GM06990 (cell line): ENCODE results near the gene GALNT13.

Experiments used
- DNase-seq: peaks from one replicate; pipeline ENCODE4 v3.0.0-alpha.2; 2011; ENCODE audit not compliant: insufficient read length; ENCODE audit errors: extremely low read depth
- H3K27me3 ChIP-seq: replicated peaks from 2 replicates; pipeline ENCODE4 v1.6.0; 2011; ENCODE audit warnings: low read length; ENCODE audit not compliant: control insufficient read depth, insufficient read depth
- H3K36me3 ChIP-seq: 2 replicates; pipeline ENCODE4 v1.5.1; 2011; ENCODE audit warnings: low read length; ENCODE audit not compliant: control insufficient read depth, insufficient read depth
- H3K4me3 ChIP-seq: replicated peaks from 2 replicates; pipeline ENCODE4 v1.5.1; 2011; ENCODE audit warnings: low read depth, mild to moderate bottlenecking, control low read depth, low read length
- TF ChIP-seq, protein P1 (sequence below): IDR thresholded peaks from 2 replicates; pipeline ENCODE4 v1.5.1; 2011; ENCODE audit warnings: low read length, control low read depth, mild to moderate bottlenecking, inconsistent platforms; ENCODE audit not compliant: insufficient read depth, poor library complexity, severe bottlenecking

Gene GALNT13

DNA sequence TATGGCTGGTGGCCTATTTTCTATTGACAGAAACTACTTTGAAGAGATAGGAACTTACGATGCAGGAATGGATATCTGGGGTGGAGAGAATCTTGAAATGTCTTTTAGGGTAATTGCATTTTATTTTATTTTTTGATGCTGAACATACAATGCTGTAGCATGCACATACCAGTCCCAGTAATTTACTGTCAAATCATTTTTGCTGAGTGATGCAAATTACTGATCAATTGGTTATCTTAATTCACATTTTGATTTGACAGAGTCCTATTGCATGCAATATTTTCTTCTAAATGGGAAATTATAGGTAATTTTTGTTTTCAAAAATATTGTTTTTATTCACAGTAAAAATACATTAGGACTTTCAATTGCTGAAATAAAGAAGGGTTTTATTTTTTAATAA is 387.3 kb downstream of the GALNT13 start:
- DNase-seq: no peak
- H3K4me3 ChIP-seq: no peak overlapping the region
- no peaks in the 10 kb centered on the region for H3K27me3 ChIP-seq
- no peaks in the 10 kb centered on the region for H3K36me3 ChIP-seq
- TF ChIP-seq, protein P1, sequence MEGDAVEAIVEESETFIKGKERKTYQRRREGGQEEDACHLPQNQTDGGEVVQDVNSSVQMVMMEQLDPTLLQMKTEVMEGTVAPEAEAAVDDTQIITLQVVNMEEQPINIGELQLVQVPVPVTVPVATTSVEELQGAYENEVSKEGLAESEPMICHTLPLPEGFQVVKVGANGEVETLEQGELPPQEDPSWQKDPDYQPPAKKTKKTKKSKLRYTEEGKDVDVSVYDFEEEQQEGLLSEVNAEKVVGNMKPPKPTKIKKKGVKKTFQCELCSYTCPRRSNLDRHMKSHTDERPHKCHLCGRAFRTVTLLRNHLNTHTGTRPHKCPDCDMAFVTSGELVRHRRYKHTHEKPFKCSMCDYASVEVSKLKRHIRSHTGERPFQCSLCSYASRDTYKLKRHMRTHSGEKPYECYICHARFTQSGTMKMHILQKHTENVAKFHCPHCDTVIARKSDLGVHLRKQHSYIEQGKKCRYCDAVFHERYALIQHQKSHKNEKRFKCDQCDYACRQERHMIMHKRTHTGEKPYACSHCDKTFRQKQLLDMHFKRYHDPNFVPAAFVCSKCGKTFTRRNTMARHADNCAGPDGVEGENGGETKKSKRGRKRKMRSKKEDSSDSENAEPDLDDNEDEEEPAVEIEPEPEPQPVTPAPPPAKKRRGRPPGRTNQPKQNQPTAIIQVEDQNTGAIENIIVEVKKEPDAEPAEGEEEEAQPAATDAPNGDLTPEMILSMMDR: no peak

DNA sequence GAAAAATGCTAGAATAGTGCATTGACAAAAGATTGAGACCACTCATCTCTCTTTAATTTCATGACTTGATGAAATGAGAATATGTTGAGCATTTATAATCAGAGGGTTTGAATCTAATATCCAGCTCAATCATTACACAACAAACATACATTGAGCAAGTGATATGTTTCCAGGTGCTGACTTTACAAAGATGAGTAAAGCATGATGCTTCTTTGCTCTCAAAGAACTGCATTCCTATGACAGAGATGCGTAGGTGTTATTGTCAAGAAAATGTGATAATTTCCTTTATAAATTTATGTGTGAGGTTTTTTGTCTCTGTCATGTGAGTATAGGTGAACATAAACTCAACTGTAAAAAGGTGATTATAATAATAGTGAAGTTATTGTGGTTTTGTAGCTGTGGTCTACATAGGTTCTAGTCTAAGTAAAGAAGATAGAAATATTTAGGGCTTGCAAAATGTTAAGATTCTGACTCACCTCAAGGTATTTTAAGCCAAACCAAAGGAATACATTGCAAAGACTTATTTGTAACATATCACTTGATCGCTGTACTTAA is 389.8 kb downstream of the GALNT13 start:
- Histone ChIP-seq H3K36me3 (no peaks in the 10 kb centered on the region), H3K27me3 (no peaks in the 10 kb centered on the region), H3K4me3 (no peak overlapping the region)
- DNase-seq: no peak
- TF ChIP-seq, protein P1: no peak

DNA sequence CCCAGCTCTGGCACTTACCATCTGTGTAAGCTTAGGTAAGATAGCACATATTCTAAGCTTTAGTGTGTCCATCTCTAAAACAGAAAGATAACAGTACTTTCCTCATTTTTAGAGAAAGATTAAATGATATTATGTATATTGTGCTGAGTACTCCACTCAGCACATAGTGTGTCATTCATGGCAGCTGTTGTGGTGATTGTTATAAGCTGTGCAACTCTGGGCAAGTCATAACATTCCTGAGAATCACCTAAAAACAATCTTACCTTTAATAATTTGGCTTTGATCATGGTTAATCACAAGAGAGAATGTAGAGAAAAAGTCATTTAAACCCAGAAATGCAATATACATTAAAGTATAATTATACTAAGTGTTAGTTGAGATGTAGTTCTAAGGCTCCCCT is 391.5 kb downstream of the GALNT13 start:
- TF ChIP-seq, protein P1: no peak

DNA sequence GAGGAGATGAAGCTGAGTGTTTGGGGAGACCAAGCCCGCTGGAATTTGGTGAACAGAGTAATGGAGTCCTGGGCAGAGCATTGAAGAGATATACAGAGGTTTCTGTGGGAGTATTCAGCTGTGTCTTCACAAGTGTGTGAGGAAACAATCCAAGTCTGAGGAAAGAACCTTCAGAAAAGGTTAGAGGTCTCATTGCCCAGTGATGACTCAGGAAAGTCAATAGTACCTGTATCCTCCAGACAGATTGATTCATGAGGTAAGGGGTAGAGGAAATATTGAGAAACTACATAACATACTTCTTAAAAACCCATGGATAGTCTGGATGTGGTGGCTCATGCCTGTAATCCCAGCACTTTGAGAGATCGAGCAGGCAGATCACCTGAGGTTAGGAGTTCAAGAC is 392.3 kb downstream of the GALNT13 start:
- no peak overlapping the region for H3K4me3 ChIP-seq
- no peaks in the 10 kb centered on the region for H3K27me3 ChIP-seq
- H3K36me3 ChIP-seq: no peaks in the 10 kb centered on the region
- TF ChIP-seq, protein P1: no peak
- DNase-seq: no peak

More for the DNA sequence above, 391.5 kb downstream of the GALNT13 start:
- no peaks in the 10 kb centered on the region for H3K27me3 ChIP-seq
- H3K36me3 ChIP-seq: no peaks in the 10 kb centered on the region
- DNase-seq: no peak
- no peak overlapping the region for H3K4me3 ChIP-seq

DNA sequence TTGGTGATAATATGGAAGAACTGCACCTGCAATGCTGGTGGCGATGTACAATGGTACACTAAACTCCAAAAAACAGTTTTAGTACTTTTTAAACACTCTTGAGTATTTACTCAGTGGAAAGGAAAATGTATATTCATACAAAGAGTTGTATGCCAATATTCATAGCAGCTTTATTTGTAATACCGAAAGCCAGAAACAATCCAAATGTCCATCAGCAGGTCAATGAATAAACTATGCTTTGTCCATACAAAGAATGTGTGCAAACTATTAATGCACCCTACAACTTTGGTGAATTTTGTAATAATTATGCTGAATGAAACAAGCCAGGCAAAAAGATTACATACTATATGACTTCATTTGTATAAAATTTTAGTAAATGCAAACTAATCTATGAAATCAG is 396.3 kb downstream of the GALNT13 start:
- Histone ChIP-seq H3K36me3 (no peaks in the 10 kb centered on the region), H3K4me3 (no peak overlapping the region), H3K27me3 (no peaks in the 10 kb centered on the region)
- TF ChIP-seq, protein P1: no peak
- no peak for DNase-seq

DNA sequence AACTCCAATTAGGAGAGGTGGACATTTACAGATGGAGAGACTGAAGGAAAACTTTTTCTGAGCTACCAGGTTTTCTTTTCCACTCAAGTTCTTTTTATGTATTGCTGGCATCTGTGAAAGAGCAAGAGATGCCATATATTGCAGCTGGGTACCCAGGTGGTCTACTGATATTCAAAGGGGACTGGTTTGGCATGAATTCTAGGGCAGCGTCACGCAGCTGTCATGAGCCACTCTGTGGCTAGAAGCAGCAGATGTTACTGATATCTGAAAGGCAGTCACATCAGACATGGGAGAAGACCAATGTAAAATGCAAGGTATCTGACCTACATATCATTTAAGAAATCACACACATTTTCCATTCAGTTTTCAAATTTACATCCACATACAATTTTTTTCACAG is 408.8 kb downstream of the GALNT13 start:
- no peak for DNase-seq

More for the DNA sequence above, 408.8 kb downstream of the GALNT13 start:
- H3K36me3 ChIP-seq: no peaks in the 10 kb centered on the region
- no peaks in the 10 kb centered on the region for H3K27me3 ChIP-seq
- H3K4me3 ChIP-seq: no peak overlapping the region
- TF ChIP-seq, protein P1: no peak
